SU-DHL-6 (cell line): ENCODE results near the gene FSHR.

ENCODE experiments used
- CTCF ChIP-seq: fragments of 200-600 bp; sonication (generic); IDR thresholded peaks from one replicate; pipeline ENCODE4 v1.5.1; 2017; ENCODE audit warnings: antibody characterized with exemption, mild to moderate bottlenecking, low read length, moderate library complexity; ENCODE audit not compliant: insufficient read depth, poor library complexity, severe bottlenecking
- EZH2phosphoT487 ChIP-seq: fragments of 200-600 bp; sonication (generic), shearing (Covaris generic); conservative IDR thresholded peaks from 2 replicates; pipeline ENCODE4 v1.6.1; 2018; ENCODE audit warnings: mild to moderate bottlenecking, antibody characterized with exemption, low read length, moderate library complexity, mixed read lengths

GRCh38 chr2:48944956-48945355 lies 209.4 kb downstream of the FSHR start:
- TF ChIP-seq CTCF: no peak
- TF ChIP-seq EZH2phosphoT487: no peak
